ENCODE measurements around the gene CHI3L1.

The CHI3L1 gene

DNA sequence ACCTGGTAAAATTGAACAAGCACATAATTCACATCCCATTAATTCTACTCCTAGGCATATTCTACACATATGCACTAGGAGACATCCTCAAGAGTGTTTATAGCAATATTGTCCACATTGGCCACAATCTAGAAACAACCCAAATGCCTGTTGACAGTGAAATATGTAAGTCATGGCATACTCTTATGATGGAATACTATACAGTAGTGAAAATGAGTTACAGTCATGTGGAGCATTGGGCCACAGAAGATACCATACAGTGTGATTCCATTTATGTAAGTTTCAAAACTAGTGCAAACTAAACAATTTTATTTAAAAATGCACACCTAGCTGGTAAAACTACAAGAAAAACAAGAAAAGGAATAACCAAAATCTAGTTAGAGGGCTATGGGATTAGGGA lies 23.8 kb upstream of the CHI3L1 start:
- H3K4me3 ChIP-seq (ENCODE audit: low read length) = no peak overlapping the region
- H3K4me2 ChIP-seq (ENCODE audit: low read length) = no peak overlapping the region
- no peak overlapping the region for H2AK5ac ChIP-seq (ENCODE audit: low read length)
- H3K79me2 ChIP-seq (ENCODE audit: control insufficient read depth, insufficient read depth, low read length) = no peaks in the 10 kb centered on the region
- no peak overlapping the region for H3K27ac ChIP-seq (ENCODE audit: low read depth, low read length)
- no peak overlapping the region for H3K23ac ChIP-seq (ENCODE audit: low read length)
- H3K4me1 ChIP-seq (ENCODE audit: control insufficient read depth, low read depth, low read length) = no peaks in the 10 kb centered on the region
- no peak overlapping the region for H3K18ac ChIP-seq (ENCODE audit: low read length)
- no peak overlapping the region for H3K9ac ChIP-seq (ENCODE audit: low read length)
- no peak overlapping the region for H3K56ac ChIP-seq (ENCODE audit: low read length)
- H4K5ac ChIP-seq (ENCODE audit: low read length) = no peak overlapping the region
- DNase-seq = no peak
- H3K79me1 ChIP-seq (ENCODE audit: low read length) = no peaks in the 10 kb centered on the region
- H2BK15ac ChIP-seq (replicated peaks; ENCODE audit: low read depth) = no peak overlapping the region
- H3K4ac ChIP-seq (ENCODE audit: low read depth, low read length) = no peak overlapping the region
- H3K27me3 ChIP-seq (ENCODE audit: insufficient read depth, low read length, poor library complexity) = no peaks in the 10 kb centered on the region
- H4K8ac ChIP-seq (ENCODE audit: low read depth, low read length) = no peak overlapping the region
- H2BK5ac ChIP-seq (ENCODE audit: low read length) = no peak overlapping the region
- no peak overlapping the region for H2BK120ac ChIP-seq (ENCODE audit: low read depth, low read length)
- no peaks in the 10 kb centered on the region for H3K36me3 ChIP-seq (ENCODE audit: control insufficient read depth, insufficient read depth, low read length)

- H2BK15ac ChIP-seq (replicated peaks; ENCODE audit: low read depth) = no peak overlapping the region
- no peak overlapping the region for H2AK5ac ChIP-seq (ENCODE audit: low read length)
- no peak overlapping the region for H3K9ac ChIP-seq (ENCODE audit: low read length)
- no peaks in the 10 kb centered on the region for H3K79me2 ChIP-seq (ENCODE audit: control insufficient read depth, insufficient read depth, low read length)
- no peaks in the 10 kb centered on the region for H3K36me3 ChIP-seq (ENCODE audit: control insufficient read depth, insufficient read depth, low read length)
- no peak overlapping the region for H4K8ac ChIP-seq (ENCODE audit: low read depth, low read length)
- no peak overlapping the region for H3K4ac ChIP-seq (ENCODE audit: low read depth, low read length)
- no peak for DNase-seq
- no peak overlapping the region for H4K5ac ChIP-seq (ENCODE audit: low read length)
- no peak overlapping the region for H2BK5ac ChIP-seq (ENCODE audit: low read length)
- no peak overlapping the region for H3K18ac ChIP-seq (ENCODE audit: low read length)
- H3K4me3 ChIP-seq (ENCODE audit: low read length) = no peak overlapping the region
- no peaks in the 10 kb centered on the region for H3K79me1 ChIP-seq (ENCODE audit: low read length)
- H3K4me2 ChIP-seq (ENCODE audit: low read length) = no peak overlapping the region
- WGBS (ENCODE audit: extremely low coverage, insufficient coverage, low lambda C conversion rate) = no CpG with 5 or more reads among the region's 1 CpG
- no peaks in the 10 kb centered on the region for H3K27me3 ChIP-seq (ENCODE audit: insufficient read depth, low read length, poor library complexity)
- H3K4me1 ChIP-seq (ENCODE audit: control insufficient read depth, low read depth, low read length) = no peaks in the 10 kb centered on the region
- no peak overlapping the region for H3K56ac ChIP-seq (ENCODE audit: low read length)
- H3K27ac ChIP-seq (ENCODE audit: low read depth, low read length) = no peak overlapping the region
- no peak overlapping the region for H2BK120ac ChIP-seq (ENCODE audit: low read depth, low read length)
- no peak overlapping the region for H3K23ac ChIP-seq (ENCODE audit: low read length)
Measured at GRCh38 chr1:203208181-203208580, 21.7 kb upstream of the CHI3L1 start.

DNA sequence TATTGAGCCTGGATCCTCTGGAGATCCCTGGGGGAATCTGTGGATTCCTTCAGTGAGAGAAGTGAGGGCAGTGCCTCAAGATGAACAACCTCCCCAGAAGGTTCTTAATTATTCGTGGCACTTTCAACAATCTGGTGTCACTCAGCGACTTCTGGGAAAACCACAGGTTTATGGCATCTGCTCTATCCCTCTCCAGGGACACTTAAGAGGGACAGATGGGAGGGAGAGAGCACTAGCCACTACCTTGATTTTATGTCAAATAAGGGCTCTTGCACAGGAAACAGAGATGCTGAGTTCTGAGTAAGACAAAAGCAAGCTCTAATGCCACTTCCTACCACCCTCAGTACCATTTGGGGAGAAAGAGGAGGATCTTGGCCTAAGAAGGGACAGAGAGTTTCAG lies 21.2 kb upstream of the CHI3L1 start:
- H3K27me3 ChIP-seq (ENCODE audit: insufficient read depth, low read length, poor library complexity) = no peaks in the 10 kb centered on the region
- no peak overlapping the region for H3K18ac ChIP-seq (ENCODE audit: low read length)
- no peak overlapping the region for H2BK120ac ChIP-seq (ENCODE audit: low read depth, low read length)
- no peak overlapping the region for H3K9ac ChIP-seq (ENCODE audit: low read length)
- no peak overlapping the region for H3K4ac ChIP-seq (ENCODE audit: low read depth, low read length)
- H3K36me3 ChIP-seq (ENCODE audit: control insufficient read depth, insufficient read depth, low read length) = no peaks in the 10 kb centered on the region
- DNase-seq = no peak
- no CpG with 5 or more reads among the region's 2 CpGs for WGBS (ENCODE audit: extremely low coverage, insufficient coverage, low lambda C conversion rate)
- no peak overlapping the region for H3K23ac ChIP-seq (ENCODE audit: low read length)
- no peaks in the 10 kb centered on the region for H3K79me2 ChIP-seq (ENCODE audit: control insufficient read depth, insufficient read depth, low read length)
- no peak overlapping the region for H2BK15ac ChIP-seq (replicated peaks; ENCODE audit: low read depth)
- H2AK5ac ChIP-seq (ENCODE audit: low read length) = no peak overlapping the region
- no peaks in the 10 kb centered on the region for H3K4me1 ChIP-seq (ENCODE audit: control insufficient read depth, low read depth, low read length)
- H3K4me3 ChIP-seq (ENCODE audit: low read length) = no peak overlapping the region
- H3K27ac ChIP-seq (ENCODE audit: low read depth, low read length) = no peak overlapping the region
- no peak overlapping the region for H3K56ac ChIP-seq (ENCODE audit: low read length)
- H3K4me2 ChIP-seq (ENCODE audit: low read length) = no peak overlapping the region
- H3K79me1 ChIP-seq (ENCODE audit: low read length) = no peaks in the 10 kb centered on the region
- H4K5ac ChIP-seq (ENCODE audit: low read length) = no peak overlapping the region
- no peak overlapping the region for H2BK5ac ChIP-seq (ENCODE audit: low read length)
- no peak overlapping the region for H4K8ac ChIP-seq (ENCODE audit: low read depth, low read length)

DNA sequence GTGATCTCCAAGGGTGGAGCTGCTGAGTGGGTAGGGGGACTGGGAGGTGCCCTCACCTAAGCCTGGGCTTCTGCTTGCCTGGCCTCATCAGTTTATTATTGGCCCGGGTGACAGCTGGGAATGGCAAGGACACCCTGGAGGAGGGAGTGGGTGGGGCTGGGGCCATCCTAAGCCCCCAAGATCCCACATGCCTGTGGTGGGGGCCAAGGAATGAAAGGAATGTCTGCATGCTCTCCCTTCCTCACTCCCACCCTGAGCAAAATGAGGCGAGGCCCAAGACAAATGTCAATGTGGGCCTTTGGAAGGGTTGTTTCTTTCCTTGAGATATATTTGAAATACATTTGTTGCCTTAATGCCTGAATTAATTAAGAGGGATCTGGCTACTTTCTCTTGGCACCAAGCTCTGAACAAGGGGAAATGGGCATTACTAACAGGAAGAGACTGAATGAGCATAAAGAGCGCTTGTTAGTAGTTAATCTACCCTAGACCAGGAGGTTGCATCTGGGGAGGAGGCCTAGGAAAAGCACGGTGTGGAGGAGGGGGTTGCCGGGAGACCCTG lies 19.7 kb upstream of the CHI3L1 start:
- H3K18ac ChIP-seq (ENCODE audit: low read length) = no peak overlapping the region
- H3K27ac ChIP-seq (ENCODE audit: low read depth, low read length) = no peak overlapping the region
- no peak overlapping the region for H3K9ac ChIP-seq (ENCODE audit: low read length)
- H3K4me2 ChIP-seq (ENCODE audit: low read length) = no peak overlapping the region
- H3K27me3 ChIP-seq (ENCODE audit: insufficient read depth, low read length, poor library complexity) = no peaks in the 10 kb centered on the region
- peak; percentile 53 for DNase-seq
- no peaks in the 10 kb centered on the region for H3K79me1 ChIP-seq (ENCODE audit: low read length)
- H4K5ac ChIP-seq (ENCODE audit: low read length) = no peak overlapping the region
- no peak overlapping the region for H3K4ac ChIP-seq (ENCODE audit: low read depth, low read length)
- H3K79me2 ChIP-seq (ENCODE audit: control insufficient read depth, insufficient read depth, low read length) = no peaks in the 10 kb centered on the region
- H2BK120ac ChIP-seq (ENCODE audit: low read depth, low read length) = no peak overlapping the region
- H3K56ac ChIP-seq (ENCODE audit: low read length) = no peak overlapping the region
- no peaks in the 10 kb centered on the region for H3K4me1 ChIP-seq (ENCODE audit: control insufficient read depth, low read depth, low read length)
- H3K23ac ChIP-seq (ENCODE audit: low read length) = no peak overlapping the region
- no peak overlapping the region for H4K8ac ChIP-seq (ENCODE audit: low read depth, low read length)
- no peak overlapping the region for H3K4me3 ChIP-seq (ENCODE audit: low read length)
- no peaks in the 10 kb centered on the region for H3K36me3 ChIP-seq (ENCODE audit: control insufficient read depth, insufficient read depth, low read length)
- no CpG with 5 or more reads among the region's 5 CpGs for WGBS (ENCODE audit: extremely low coverage, insufficient coverage, low lambda C conversion rate)
- H2BK15ac ChIP-seq (replicated peaks; ENCODE audit: low read depth) = no peak overlapping the region
- H2AK5ac ChIP-seq (ENCODE audit: low read length) = no peak overlapping the region
- H2BK5ac ChIP-seq (ENCODE audit: low read length) = no peak overlapping the region

GRCh38 chr1:203204756-203205155 lies 18.3 kb upstream of the CHI3L1 start:
- H3K56ac ChIP-seq (ENCODE audit: low read length) = no peak overlapping the region
- H3K9ac ChIP-seq (ENCODE audit: low read length) = no peak overlapping the region
- no peak overlapping the region for H2BK15ac ChIP-seq (replicated peaks; ENCODE audit: low read depth)
- H4K5ac ChIP-seq (ENCODE audit: low read length) = no peak overlapping the region
- no peak overlapping the region for H3K23ac ChIP-seq (ENCODE audit: low read length)
- no peak overlapping the region for H2BK5ac ChIP-seq (ENCODE audit: low read length)
- H3K27ac ChIP-seq (ENCODE audit: low read depth, low read length) = no peak overlapping the region
- H3K4ac ChIP-seq (ENCODE audit: low read depth, low read length) = no peak overlapping the region
- H3K79me2 ChIP-seq (ENCODE audit: control insufficient read depth, insufficient read depth, low read length) = no peaks in the 10 kb centered on the region
- WGBS (ENCODE audit: extremely low coverage, insufficient coverage, low lambda C conversion rate) = no CpG with 5 or more reads among the region's 2 CpGs
- no peak overlapping the region for H4K8ac ChIP-seq (ENCODE audit: low read depth, low read length)
- no peak overlapping the region for H3K4me2 ChIP-seq (ENCODE audit: low read length)
- H3K79me1 ChIP-seq (ENCODE audit: low read length) = no peaks in the 10 kb centered on the region
- no peak overlapping the region for H2AK5ac ChIP-seq (ENCODE audit: low read length)
- H3K4me1 ChIP-seq (ENCODE audit: control insufficient read depth, low read depth, low read length) = no peaks in the 10 kb centered on the region
- H3K36me3 ChIP-seq (ENCODE audit: control insufficient read depth, insufficient read depth, low read length) = no peaks in the 10 kb centered on the region
- no peak overlapping the region for H3K4me3 ChIP-seq (ENCODE audit: low read length)
- H2BK120ac ChIP-seq (ENCODE audit: low read depth, low read length) = no peak overlapping the region
- H3K27me3 ChIP-seq (ENCODE audit: insufficient read depth, low read length, poor library complexity) = no peaks in the 10 kb centered on the region
- no peak overlapping the region for H3K18ac ChIP-seq (ENCODE audit: low read length)
- DNase-seq = no peak

- Histone ChIP-seq H3K9ac (ENCODE audit: low read length) (no peak overlapping the region), H2BK15ac (replicated peaks; ENCODE audit: low read depth) (no peak overlapping the region), H2AK5ac (ENCODE audit: low read length) (no peak overlapping the region), H3K4ac (ENCODE audit: low read depth, low read length) (no peak overlapping the region), H2BK120ac (ENCODE audit: low read depth, low read length) (no peak overlapping the region), H3K56ac (ENCODE audit: low read length) (no peak overlapping the region), H3K18ac (ENCODE audit: low read length) (no peak overlapping the region), H3K79me2 (ENCODE audit: control insufficient read depth, insufficient read depth, low read length) (no peaks in the 10 kb centered on the region), H3K36me3 (ENCODE audit: control insufficient read depth, insufficient read depth, low read length) (no peaks in the 10 kb centered on the region), H3K79me1 (ENCODE audit: low read length) (no peaks in the 10 kb centered on the region), H3K4me3 (ENCODE audit: low read length) (no peak overlapping the region), H3K23ac (ENCODE audit: low read length) (no peak overlapping the region), H4K5ac (ENCODE audit: low read length) (no peak overlapping the region), H3K4me1 (ENCODE audit: control insufficient read depth, low read depth, low read length) (no peaks in the 10 kb centered on the region), H3K27me3 (ENCODE audit: insufficient read depth, low read length, poor library complexity) (no peaks in the 10 kb centered on the region), H3K27ac (ENCODE audit: low read depth, low read length) (no peak overlapping the region), H3K4me2 (ENCODE audit: low read length) (no peak overlapping the region), H2BK5ac (ENCODE audit: low read length) (no peak overlapping the region), H4K8ac (ENCODE audit: low read depth, low read length) (no peak overlapping the region)
- no CpG with 5 or more reads among the region's 15 CpGs for WGBS (ENCODE audit: extremely low coverage, insufficient coverage, low lambda C conversion rate)
- no peak for DNase-seq
Measured at GRCh38 chr1:203202431-203203245, 16.1 kb upstream of the CHI3L1 start.
